Fibroblast of skin of left biceps (primary cell): Measurements from ENCODE around the gene ZNRD2.
A peak's percentile ranks its signal among the peaks of the same experiment; 100 is the strongest.

Source experiments
- DNase-seq, 2 experiments: peaks; one replicate each; pipeline ENCODE4 v3.0.0-alpha.2; 2013; ENCODE audit warnings: low read depth in 2 of 2

The ZNRD2 gene

DNA sequence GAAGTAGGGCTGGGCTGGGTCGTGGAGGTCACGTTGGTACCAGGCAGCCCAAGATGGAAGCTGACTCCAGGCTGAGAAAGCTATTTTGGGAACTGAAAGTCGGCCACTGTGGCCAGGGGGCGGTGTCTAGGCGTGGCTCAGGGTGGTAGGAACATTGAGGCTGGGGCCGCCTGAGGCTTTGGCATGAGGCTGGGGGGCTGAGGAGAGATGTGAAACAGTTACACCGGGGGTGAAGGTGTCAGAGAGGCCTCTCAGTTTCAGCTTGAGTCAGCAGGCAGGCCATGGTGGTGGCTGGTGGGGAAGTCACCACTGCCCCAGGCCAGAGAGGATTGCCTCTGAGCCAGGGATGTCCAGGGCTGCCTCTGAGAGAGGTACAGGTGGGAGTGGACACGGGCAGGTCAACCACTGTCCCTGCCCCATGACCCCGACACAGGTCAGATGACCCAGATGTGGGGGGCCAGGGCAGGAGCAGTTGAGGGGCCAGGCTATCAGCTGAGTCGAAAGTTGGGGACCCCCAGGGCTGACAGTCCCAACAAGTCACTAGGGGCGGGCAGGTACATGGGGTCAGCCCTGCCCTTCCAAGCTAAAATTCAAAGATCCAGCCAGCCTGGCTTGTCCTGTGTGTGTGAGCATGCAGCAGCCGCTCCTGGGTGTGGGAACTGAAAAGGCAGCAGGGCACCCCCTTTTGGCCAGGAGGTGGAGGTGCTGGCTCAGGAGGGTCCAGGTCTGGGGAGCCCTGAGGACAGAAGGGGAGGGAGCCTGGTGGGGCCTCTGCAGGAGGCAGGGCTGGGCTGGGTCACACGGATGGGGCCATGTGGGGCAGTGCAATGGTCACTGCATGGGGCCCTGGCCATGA, 18.1 kb downstream of the ZNRD2 start:
- DNase-seq: no peak

DNA sequence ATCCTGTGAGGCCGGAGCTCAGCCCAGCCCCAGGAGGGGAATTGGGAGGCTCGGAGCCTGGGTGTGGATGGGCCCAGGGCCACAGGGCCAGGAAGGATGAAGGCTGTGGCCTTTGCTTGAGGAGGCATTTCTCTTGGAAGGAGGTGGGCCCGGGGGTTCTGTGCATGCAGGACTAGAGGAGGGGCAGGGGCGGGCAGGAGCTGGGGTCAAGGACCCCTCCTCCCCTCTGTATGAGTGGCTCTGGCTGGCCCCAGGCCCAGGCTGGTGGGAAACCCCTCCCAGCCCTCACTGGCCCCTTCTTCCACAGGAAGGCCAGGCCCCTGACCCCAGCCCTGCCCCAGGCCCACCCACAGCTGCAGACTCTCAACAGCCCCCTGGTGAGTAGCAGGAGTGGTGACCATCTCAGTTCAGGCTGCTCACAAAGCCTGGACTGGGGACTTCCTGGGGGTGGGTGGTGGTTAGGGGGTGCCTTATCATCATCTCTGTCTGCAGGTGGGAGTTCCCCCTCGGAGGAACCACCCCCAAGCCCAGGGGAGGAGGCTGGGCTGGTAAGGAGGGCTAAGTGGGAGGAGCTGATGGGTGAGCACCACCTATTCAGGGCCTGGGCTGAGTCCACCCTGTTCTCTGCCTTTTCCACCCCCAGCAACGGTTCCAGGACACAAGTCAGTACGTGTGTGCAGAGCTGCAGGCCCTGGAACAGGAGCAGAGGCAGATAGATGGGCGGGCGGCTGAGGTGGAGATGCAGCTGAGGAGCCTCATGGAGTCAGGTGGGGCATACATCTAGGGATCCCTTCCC, 19.4 kb downstream of the ZNRD2 start:
- no peak for DNase-seq

- DNase-seq: no peak
Observed at GRCh38 chr11:65590240-65590738, 20.0 kb downstream of the ZNRD2 start.

- DNase-seq: no peak
Observed at GRCh38 chr11:65591939-65592857, 21.9 kb downstream of the ZNRD2 start.

- DNase-seq: no peak
Observed at GRCh38 chr11:65592858-65593517, 22.7 kb downstream of the ZNRD2 start.

DNA sequence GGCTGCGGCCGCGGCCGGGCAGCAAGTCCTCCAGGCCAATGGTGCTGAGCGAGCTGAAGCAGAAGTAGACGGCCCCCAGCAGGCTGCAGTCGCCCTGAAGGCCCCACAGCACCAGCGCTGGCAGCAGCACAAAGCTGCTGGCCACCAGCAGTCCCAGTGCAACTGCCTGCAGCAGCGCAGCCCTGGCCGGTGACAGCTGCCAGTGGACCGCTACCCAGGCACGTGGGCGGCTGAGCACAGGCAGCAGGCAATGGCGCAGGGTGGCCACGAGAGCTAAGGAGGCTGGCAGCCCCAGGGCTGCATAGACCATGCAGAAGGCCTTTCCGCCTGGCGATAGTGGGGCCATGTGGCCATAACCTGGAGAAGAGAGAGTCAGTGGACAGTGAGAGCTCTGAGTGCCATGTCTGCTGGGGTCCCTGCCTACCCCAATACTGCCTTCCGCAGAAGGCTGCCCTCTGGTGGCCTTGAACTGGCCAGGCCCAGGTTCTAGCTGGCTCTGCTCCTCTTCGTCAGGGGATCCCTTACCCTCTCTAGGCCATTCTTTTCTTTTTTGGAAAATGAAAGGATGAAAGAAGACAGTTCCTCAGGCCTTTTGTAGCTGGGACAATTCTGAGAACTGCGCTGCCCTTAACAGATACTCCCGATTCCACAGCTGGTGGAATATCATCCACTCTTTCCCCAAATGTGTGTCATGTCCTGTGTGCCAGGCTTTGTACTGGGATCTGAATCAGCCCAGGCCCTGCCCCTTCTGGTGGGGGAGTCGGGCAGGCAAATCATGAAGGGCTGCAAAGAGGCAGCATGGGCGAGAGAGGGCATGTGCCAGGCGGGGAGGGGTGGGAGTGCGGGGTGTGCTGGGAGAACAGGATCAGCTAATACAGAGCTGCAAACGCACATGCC, 23.5 kb downstream of the ZNRD2 start:
- no peak for DNase-seq

- DNase-seq: no peak
Observed at GRCh38 chr11:65595131-65595530, 24.9 kb downstream of the ZNRD2 start.

DNA sequence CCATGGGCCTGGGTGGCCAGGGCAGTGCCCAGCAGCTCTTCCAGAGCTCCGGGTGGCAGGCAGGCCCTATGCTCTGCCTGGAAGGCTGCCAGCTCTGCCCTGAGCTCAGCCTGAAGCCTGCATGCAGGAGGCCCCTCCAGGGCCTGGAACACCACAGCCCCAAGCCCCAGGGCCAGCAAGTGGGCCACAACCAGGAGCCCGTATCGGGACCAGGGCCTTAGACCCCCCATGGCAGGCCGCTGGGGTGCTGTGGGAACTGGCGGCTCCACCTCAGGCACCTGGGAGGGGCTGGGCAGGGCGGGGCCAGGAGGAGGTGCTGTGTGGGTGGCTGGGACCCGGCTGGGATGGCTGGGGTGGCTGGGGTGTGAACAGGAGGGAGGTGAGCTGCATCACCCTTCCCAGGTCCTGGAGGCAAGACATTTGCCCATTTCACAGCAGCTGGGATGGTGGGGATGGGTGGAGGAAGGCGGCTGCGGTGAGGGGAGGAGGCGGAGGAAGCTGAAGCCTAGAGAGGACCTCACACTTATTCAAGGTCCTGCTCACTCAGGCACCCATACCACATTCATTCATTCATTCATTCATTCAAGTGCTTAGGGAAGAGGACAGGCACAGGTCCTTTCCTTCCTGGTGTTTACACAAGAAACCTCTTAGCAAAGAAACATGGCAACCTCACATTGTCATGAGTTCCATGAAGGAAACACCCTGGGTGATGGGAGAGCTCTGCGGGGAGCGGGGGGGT, 25.4 kb downstream of the ZNRD2 start, which contains the start of gene KCNK7:
KCNK7 (minus strand) TSS at position 258 of the 739 bp plus-strand sequence; CDS start at position 230, 28 bp downstream.
- DNase-seq: no peak

GRCh38 chr11:65596520-65596919, 26.2 kb downstream of the ZNRD2 start:
- DNase-seq: no peak

GRCh38 chr11:65598258-65598699, 28.0 kb downstream of the ZNRD2 start:
- DNase-seq: no peak

GRCh38 chr11:65599216-65599954, 29.1 kb downstream of the ZNRD2 start:
- DNase-seq: no peak

DNA sequence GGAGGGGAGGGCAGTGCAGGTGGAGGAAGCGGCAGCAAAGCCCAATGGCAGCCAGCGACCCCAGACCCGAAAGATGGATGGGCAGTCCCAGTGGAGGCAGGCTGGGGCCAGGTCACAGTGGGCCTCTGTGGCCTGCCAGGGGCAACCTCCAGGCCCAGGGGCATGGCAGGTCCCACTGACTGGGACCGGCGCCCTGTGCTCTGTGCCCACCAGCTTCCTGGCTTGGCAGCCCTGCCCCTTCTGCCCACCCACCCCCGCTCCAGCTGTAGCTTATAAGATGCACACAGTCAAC, 29.6 kb downstream of the ZNRD2 start:
- no peak for DNase-seq

DNA sequence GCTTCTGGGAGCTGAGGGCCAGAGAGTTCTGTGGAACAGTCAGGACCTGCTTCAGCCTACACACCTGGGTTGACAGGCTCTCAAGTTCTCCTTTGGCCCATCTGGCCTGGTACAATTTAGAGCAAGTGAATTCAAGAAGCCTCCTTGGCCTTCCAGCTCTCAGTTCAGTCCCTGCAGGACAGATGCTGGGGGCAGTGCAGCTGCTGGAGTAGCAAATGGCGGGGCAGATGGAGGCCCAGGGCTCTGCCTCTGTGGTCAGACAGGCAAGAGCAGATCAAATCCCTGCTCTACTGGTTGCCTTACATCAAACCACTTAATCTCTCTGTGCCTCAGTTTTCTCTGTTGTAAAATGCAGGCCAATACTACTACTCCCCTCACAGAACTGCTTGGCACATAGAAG, 34.0 kb downstream of the ZNRD2 start:
- no peak for DNase-seq

DNA sequence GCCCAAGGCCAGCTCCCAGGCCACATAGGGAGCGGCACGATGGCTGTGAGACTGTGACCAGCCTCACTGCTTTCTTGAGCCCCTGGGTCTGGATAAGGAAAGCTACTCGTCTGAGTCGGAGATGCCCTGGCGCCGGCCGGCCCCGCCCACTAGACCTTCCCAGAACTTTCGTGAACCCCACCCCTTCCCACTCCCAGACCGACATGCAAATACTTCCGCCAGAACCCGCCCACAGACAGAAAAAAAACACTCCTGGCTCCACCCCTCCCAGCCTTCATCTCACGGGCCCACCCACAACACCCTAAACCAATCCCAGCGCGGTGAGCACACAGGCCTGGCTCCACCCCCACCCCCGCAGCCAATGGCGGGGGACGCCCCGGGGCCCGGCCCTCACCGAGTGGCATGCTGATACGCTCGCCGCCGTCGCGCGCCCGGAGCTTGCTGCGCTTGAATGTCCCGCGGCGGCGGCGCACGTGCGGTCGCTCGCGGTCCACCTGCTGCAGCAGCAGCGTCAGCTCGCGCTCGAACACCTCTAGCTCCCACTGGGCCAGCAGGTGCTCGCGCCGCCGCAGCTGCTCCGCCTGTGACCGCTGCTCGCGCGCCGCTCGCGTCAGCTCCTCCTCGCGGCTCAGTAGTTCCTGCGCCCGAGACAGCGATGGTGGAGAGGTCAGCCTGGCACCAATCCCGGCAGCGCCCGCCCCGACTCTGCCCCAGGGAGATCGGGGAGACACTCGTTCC, 36.8 kb downstream of the ZNRD2 start:
- peak; percentile 89 to 90 for DNase-seq

GRCh38 chr11:65607614-65608426, 37.5 kb downstream of the ZNRD2 start:
- DNase-seq: no peak

DNA sequence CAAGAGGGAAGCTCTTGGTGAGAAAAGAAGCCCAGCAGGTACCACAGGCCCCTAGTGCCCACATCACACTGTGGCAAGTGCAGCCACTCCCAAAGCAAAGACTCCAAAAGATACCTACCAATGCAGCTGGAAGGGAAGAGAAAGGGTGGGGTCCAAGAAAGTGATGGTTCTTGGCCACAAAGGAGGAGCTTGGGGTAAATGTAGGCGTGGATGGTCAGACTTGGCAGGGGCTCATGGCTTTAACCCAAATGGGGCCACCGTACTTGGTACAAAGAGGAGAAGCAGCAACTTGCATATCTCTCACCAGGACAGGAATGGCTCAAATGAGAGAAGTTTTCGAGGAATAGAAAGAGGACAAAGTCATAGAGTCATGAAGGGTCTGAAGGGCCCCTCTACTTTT, 39.0 kb downstream of the ZNRD2 start:
- no peak for DNase-seq

GRCh38 chr11:65609665-65610064, 39.4 kb downstream of the ZNRD2 start:
- DNase-seq: no peak
